ENCODE measurements around the gene RAB27A.
"Not testable (repeated sequence)": the region's sequence is repeated elsewhere in the genome, so short reads cannot be mapped to it uniquely, and the experiment has no call there.

Gene RAB27A

DNA sequence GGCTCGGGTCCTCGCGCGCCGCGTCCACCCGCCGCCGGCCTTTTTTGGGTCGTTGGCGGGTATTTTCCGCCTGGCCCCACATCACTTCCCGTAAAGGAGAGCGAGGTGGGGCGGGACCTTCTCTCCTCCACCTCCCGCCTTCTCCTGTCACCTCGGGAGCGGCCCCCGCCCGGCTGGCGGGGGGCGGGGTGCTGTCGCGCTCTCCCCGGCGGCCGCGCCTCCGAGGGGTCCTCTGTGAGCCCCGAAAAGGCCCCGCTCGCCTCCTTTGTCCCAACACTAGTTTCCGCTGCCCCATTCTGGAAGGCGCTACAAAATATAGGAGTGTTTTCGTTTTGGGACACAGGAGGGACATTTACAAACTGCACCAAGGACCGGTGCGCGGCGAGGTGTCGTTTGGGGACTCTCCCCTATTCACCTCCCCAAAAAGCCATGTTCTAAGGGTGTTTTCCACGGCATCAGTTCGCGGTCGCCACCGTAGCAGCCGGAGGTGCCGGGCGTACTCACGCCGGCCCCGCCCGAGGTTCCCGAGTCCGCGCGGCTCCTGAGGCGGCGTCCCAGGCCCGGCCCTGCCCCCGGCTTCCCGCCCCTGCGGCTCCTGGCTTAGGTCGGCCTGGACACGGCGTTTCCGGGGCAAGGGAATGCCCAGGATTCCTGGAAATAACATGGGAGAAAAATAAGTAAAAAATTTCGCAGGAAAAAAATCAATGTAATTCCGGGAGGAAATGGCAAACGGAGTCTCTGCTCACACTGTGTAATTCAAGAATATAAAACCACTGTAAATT lies at the start of gene RAB27A:
RAB27A (minus strand) TSS at position 68 of the 782 bp plus-strand sequence. CDS start 54,879 bp downstream, outside the sequence.
- DNase-seq: peak; percentile 79

DNA sequence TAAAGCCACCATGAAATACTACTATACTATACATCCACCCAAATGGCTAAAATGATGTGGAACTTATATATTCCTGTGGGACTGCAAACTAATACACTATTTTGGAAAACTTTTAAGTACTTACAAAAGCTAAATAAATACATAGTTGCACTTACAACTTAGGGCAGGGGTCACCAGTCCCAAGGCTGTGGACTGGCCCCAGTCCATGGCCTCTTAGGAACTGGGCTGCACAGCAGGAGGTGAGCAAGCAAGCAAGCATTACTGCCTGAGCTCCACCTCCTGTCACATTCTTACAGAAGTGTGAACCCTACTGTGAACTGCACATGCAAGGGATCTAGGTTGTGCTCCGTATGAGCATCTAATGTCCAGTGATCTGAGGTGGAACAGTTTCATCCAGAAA lies 47.5 kb upstream of the RAB27A start:
- DNase-seq: no peak

DNA sequence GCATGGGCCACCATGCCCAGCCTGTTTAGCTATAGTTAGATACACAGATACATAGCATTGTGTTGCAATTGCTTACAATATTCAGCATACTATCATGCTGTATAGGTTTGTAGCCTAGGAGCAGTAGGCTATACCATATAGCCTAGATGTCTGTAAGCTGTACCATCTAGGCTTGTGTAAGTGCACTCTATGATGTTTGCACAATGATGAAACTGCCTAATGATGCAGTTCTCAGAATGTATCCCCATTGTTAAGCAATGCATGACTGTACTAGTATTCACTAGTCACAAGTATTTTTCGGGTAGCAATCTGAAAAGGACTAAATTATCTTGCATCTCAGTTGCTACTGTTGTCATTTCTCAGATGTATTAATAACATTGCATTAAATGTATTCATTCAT lies 45.4 kb upstream of the RAB27A start:
- no peak for DNase-seq

DNA sequence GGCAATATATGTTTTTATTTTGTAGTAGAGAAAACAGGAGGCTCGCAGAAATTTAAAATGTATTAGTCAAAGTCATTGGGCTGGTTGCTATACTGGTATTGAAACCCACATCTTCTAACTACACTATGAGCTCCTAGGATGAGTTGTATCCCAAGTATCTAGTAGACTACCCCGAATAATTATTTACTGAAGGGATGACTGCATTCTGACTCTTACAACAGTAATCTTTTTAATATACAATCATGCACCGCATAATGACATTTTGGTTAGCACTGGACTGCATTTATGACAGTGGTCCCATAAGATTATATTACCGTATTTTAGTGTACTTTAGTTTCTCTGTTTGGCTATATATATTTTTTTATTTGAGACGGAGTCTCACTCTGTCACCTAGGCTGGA lies 44.8 kb upstream of the RAB27A start:
- no peak for DNase-seq

DNA sequence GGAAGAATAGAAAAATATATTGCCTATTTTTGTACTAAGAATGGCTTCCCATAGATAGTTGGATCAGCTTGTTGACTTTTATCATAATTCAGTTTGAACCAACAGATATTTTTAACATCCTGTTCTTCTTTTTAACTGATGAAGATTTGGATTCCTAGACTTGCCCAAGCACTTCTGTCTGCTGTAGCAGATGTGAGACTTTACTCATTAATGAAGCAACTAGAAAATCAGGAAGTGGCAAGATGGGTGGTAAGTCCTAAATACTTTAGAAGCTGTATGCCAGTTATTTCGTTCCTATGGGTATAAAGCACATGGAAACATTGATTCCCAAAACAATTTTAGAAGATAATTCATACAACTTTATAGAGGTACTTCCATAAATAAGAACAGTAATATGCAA lies 37.8 kb upstream of the RAB27A start:
- DNase-seq: no peak

DNA sequence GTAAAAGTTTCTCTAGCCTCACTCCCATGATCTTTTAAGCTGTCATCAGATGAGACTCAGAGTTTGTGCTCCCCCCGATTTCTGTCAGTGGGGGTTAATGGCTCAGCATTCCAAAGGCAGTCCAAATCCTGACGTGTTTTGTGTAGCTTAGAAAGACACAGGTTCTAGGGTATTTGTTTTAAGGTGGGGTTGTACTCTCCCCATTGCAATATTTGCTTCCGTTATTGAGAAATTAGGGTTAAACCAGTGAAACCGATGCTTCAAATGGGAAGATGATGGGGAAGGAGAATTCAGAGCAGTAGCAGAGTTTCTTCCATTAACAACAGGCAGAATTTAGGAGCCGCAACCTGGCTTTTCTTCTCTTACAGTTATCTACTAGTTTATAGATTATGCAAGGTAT lies 32.9 kb upstream of the RAB27A start:
- DNase-seq: no peak

DNA sequence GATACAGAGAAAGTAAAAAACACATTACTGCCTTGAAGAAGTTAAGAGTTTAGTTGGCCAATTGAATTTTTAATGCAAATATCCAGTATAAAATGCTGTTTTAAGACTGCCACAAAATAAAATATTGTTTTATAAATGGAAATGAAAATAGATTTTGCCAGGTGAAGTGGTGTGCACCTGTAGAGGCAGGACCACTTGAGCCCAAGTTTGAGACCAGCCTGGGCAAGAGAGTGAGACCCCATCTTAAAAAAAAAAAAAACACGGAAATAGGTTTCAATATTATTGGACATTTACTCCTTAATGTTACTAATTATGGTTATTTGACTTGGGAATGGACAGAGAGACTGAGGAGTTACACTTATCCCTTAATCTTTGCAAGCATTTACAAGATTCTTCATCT lies 31.4 kb upstream of the RAB27A start:
- no peak for DNase-seq

DNA sequence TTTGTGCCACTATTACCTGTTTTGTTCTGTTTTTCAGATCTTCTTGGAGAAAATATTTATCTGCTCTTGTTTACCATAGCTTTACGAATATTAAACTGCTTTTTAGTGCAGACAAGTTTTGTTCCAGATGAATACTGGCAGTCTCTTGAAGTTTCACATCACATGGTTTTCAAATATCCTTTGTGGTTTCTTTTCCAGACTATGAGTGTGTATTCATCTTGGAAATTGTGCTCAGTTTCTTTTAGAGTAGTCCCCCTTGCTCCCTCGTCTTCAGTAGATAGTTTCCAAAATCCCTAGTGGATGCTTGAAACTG lies 30.6 kb upstream of the RAB27A start:
- no peak for DNase-seq

DNA sequence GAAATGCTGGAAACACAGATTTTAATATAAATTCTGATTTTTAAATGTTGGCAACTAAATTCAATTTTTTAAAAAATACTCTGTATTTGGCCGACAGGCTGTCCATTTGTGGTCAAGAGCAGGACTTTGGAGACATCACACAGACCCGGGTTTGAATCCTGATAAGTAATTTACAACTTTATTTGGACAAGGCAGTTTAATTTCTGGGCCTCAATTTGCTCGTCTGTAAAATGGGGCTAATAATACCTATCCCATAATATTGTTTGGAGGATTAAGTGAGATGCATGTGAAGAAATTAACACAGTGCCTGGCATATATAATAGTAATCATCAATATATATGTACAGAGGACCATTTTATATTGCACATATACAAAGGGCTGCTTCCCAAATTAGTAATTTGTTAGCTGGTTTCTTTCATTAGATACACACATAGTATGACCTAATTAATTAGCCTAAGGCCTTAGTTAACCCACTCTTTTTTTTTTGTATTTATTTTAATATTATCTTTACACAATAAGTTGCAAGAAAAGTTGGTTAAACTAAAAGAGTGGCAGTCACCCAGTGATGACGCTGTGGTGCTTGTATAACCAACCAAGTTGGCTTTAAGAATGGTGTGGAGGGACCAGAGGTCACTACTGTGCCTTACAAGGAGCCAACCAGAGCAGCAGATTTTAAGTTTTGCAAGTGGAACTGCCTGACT lies 30.1 kb upstream of the RAB27A start:
- DNase-seq: peak; percentile 26

DNA sequence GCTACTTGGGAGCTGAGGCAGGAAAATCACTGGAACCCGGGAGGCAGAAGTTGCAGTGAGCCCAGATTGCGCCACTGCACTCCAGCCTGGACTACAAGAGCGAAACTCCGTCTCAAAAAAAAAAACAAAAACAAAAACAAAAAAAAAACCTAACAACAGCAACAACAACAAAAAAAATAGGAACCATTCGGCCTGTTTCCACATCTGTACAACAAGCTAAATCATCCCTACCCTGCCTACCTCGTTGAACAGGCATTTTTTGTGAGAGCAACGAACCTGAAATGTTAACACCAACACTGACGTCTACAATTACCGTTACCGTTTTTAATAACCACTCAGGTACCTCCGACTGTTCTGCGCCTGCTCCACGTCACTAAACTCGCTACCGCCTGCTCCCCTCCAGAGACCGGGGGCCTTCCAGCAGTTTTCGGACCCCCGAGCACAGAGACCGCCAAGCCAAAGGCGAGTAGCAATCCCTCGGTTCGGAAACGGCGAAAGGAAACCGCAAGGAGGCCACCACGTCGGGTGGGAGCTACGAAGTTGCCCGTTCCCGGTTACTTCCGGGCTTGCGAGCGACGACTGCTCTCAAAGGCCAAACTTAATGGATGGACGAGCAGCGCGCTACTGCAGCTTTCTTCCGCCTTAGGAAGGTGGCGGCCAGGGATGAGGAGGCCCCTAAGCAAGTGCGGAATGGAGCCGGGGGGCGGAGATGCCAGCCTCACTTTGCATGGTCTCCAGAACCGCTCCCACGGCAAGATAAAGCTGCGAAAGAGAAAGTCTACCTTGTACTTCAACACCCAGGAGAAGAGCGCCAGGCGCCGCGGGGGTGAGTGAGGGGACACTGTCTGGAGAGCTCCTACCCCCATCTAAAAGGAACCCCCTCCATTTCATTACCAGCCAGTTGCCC lies 29.2 kb upstream of the RAB27A start, which contains the start of the genes PIGB and PIGBOS1:
PIGB (plus strand) TSS at position 635 of the 907 bp plus-strand sequence; CDS start at position 664, 29 bp downstream.
PIGBOS1 (minus strand) TSS at position 536 of the 907 bp plus-strand sequence. CDS start 1,331 bp downstream, outside the sequence.
- peak; percentile 92 for DNase-seq

DNA sequence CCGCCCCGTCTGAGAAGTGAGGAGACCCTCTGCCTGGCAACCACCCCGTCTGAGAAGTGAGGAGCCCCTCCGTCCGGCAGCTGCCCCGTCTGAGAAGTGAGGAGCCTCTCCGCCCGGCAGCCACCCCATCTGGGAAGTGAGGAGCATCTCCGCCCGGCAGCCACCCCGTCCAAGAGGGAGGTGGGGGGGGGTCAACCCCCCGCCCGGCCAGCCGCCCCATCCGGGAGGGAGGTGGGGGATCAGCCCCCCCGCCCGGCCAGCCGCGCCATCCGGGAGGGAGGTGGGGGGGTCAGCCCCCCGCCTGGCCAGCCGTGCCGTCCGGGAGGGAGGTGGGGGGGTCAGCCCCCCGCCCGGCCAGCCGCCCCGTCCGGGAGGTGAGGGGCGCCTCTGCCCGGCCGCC lies 13.2 kb upstream of the RAB27A start:
- not testable (repeated sequence) for DNase-seq

DNA sequence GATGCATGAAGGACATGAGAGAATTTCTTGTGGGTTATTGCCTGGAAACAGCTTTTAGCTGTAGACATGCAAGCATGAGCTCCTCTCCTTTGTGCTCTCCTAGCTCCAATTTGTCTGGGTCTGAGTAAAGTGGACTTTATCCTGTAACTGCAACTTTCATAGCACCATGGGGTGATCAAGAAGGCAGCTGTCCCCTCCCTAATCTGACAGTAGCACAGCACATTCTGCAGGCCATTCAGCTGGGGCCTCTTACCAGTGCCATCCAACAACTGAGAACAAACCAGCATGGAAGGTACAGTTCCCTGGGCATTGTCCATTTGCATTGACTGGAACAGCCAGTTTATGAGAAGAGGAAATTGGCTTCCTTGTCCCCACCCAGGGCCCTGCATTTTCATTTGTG lies 7.7 kb upstream of the RAB27A start:
- no peak for DNase-seq

DNA sequence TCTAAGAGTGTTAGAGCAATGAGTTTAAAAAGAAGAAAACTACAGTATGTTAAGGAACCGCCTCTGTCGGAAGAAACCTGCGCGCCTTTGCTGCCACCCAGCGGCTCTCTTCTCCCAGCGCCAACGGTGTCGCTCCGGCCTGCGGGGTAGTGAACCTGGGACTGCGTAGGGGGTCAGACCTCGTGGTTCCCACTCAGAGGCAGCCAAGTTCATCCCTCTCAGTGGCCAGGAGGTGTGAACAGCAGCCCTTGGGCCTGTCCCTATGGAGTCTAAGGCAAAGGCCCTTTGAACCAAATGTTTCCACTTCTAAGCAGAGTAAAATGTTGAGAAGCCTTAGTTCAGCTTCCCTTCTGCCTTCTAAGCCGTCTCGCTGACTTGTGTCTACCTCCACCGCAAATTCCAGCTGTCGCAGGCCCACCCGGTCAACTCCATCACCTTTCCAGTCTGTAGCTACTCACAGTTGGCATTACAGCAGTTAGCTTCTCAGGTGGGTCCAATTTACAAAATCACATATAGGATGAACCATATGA lies 980 bp upstream of the RAB27A start:
- peak; percentile 89 for DNase-seq

DNA sequence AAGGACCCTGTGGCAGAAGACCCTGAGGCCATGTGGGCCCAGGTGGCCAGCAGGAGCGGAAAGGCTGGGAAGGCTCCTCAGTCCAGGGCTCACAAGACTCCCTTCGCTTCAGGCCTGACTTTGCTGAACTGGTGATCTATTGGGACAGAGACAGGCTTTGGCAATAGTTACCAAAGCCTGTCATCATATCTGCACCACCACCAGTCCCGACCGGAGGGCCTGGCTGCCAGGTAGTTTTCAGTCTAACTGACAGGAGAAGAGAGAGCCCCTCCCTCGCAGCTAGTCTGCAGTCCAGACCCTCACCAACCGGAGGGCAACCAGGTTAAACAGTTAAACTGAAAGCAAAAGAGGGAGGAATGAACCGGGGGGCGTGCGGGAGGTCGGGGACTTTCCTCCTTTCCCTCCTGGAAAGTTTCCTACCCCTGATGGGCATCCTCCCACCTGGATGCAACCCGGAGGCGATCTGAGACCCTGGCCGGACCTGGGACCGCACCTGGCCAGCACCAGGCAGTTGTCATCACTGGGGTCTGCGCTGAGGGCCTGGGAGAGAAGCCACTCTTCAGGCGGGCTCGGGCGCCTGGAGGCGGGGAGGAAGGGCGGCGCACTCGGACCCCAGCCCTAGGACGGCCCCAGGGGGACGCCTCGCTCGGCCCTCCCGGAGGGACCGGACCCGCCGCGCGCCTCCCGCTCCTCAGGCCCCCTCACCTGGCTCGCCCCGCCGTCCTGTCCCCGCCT lies 435 bp downstream of the RAB27A start:
- peak; percentile 45 for DNase-seq

DNA sequence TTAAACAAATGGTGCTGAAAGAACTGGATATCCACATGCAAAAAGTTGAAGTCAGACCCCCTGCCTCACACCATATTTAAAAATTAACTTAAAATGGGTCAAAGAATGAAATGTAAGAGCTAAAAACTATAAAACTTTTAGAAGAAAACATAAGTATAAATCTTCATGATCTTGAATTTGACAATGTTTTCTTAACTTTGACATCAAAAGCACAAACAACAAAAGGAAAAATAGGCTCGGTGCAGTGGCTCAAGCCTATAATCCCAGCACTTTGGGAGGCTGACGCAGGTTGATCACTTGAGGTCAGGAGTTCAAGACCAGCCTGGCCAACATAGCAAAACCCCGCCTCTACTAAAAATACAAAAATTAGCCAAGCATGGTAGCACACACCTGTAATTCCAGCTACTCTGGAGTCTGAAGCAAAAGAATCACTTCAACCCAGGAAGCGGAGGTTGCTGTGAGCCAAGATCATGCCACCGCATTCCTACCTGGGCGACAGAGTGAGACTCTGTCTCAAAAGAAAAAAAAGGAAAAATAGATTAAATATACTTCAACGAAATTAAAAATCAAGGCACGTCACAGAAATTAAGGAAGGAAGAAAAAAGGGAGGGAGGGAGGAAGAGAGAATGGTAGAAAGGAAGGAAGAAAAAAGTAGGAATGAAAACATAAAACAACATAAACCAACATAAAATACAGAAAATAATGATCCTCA lies 1.5 kb downstream of the RAB27A start:
- DNase-seq: no peak

DNA sequence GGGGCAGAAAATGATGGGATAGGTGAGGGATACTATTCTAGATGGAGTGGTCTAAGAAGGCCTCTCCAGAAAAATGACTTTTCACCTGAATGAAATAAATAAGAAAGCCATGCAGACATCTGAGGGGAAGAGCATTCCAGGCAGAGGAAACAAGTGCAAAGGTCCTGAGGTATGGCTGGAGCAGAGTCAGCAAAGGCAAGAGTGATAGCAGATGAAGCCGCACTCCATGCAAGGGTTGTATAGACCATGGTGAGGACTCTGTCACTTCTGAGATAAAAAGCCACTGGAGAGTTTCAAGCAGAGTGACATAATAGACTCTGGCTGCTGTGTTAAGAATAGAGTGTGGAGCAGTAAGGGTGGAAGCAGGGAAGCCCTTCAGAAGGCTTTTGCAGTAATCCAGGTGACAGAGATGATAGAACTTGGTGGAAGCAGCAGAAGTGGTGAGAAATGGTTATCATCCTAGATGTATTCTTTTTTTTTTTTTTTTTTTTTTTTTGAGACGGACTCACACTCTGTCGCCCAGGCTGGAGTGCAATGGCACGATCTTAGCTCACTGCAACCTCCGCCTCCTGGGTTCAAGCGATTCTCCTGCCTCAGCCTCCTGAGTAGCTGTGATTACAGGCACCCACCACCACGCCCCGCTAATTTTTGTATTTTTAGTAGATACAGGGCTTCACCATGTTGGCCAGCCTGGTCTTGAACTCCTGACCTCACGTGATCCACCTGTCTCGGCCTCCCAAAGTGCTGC lies 3.0 kb downstream of the RAB27A start:
- not testable (repeated sequence) for DNase-seq

DNA sequence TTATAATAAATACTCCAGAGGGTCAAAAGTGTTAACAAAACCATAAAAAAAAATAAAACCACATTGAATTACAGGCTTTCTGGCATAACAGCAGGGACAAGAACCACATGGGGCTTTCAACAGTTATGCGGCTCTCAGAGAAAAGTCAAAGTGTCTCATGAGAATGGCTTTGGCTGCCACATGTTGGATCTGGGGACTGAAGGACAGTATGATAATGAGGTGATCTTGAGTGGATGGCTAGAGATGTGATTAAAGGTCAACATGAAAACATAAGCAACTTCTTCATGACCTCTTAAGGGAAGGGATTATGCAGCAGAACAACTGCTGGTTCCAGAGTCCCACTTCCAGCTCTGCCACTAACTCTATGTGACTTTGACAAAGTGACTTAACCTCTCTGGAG lies 5.2 kb downstream of the RAB27A start:
- no peak for DNase-seq

DNA sequence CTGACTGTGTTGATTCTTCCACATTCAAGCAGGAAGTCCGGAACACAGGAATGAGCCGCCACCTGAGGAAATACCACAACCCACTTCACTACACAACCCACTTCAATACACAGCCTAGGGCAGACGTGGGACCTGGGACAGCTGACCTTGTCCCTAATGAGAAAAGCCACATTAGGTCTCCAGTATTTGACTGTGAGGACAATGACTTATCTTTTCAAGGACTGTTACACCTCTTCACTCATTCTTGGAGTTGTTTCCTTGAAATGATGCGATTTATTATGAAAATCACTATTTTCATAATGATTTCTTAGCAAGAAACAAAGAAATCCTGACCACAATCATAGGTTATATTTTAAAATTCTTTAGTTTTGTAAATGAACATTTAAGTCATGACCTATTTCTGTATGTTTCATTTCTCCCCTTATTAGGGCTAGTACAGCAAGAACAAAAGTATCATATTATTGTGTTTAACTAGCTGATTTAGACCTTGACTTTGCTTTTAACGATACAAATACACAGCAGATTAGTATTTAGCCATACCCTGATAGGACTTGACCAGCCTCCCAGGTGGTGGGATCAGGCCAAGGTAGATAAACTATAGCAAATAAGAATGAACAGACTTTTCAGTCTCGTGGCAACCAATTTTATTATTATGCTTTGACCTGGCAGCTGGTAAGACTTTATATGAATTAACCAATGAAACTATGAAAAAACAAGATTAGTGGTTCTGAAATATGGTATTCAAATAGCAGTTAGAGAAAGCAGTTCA lies 6.0 kb downstream of the RAB27A start:
- DNase-seq: no peak

DNA sequence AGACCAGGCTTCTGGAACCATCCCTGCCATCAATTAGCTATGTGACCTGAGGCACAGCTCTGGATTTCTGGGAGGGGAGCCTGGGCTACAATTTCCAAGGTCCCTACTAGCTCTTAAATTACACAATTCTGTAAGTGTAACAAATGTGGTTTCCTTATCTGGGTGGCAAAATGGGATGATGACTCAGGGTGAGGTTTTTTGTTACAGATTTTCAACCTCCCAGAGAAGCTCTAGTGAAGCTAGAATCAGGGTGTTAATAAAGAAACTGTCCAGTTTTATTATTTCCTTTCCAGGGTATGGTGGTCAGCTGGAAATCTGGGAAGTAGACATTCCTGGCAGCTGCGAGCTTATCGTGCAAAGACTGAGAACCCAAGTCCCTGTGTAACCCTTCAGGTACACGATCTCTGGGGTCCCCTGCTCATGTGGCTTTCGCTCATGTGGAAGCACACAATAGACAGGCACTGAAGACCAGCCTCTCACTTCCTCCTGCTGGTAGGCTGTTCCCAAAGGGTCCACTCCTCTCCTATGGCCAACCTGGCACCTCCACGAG lies 7.3 kb downstream of the RAB27A start:
- DNase-seq: no peak
